Endothelial cell of umbilical vein (primary cell): ENCODE data around the gene MBD3L2. TPM values are rescaled to one million over a fixed set of nuclear protein-coding genes. Genes with fewer than 3 reads are reported as not detected.

Source experiments
- BruUV-seq: library from RNA; stranded (reverse); fragments of 400-500 nt; replicated peaks from 2 replicates; lab custom pipeline; 2021; lab: Mats Ljungman, UMichigan
- CTCF ChIA-PET: fragments of 300-600, 350-600 bp; sonication (Branson Sonifier 250); formaldehyde crosslinking; loops from one replicate; lab custom pipeline; 2021; ENCODE audit warnings: antibody characterized with exemption, inconsistent platforms; lab: Charles Lee
- POLR2A ChIA-PET: fragments of 300-600, 350-600 bp; sonication (Branson Sonifier 250); formaldehyde crosslinking; loops from one replicate; lab custom pipeline; 2021; ENCODE audit warnings: antibody characterized with exemption, inconsistent platforms; lab: Charles Lee
- DNase-seq: peaks from one replicate; pipeline ENCODE4 v3.0.0-alpha.2; 2011; ENCODE audit warnings: low read depth, low spot score
- FAIRE-seq: peaks from 2 replicates; lab custom pipeline; 2011; peaks lifted over from hg19 to GRCh38; lab: Jason Lieb, UNC
- H2AFZ ChIP-seq: 2 replicates; pipeline ENCODE4 v1.6.0; 2012; ENCODE audit warnings: low read depth, low read length, control low read depth, inconsistent platforms
- H3K27ac ChIP-seq: 2 replicates; pipeline ENCODE4 v1.5.1; 2011; ENCODE audit warnings: low read depth, mild to moderate bottlenecking, control low read depth, low read length, moderate library complexity; ENCODE audit not compliant: insufficient read depth
- H3K27me3 ChIP-seq, 2 experiments: 2 replicates each; pipeline versions ENCODE4 v1.6.0 to v1.6.1; 2011; ENCODE audit warnings: low read length in 2 of 2, mixed read lengths in 1 of 2; ENCODE audit not compliant: control insufficient read depth in 2 of 2, insufficient read depth in 2 of 2
- H3K36me3 ChIP-seq, 2 experiments: 2 replicates in 1 of 2; 3 replicates in 1 of 2; pipeline ENCODE4 v1.5.1; 2011; ENCODE audit warnings: low read length in 2 of 2, mild to moderate bottlenecking in 1 of 2, moderate library complexity in 1 of 2; ENCODE audit not compliant: control insufficient read depth in 2 of 2, insufficient read depth in 2 of 2; ENCODE audit errors: extremely low read depth in 1 of 2
- H3K4me1 ChIP-seq: 3 replicates; pipeline ENCODE4 v1.5.1; 2011; ENCODE audit warnings: mild to moderate bottlenecking, low read length; ENCODE audit not compliant: control insufficient read depth, insufficient read depth; ENCODE audit errors: extremely low read depth
- H3K4me2 ChIP-seq: 2 replicates; pipeline ENCODE4 v1.6.1; 2011; ENCODE audit warnings: low read length, control low read depth, mixed read lengths; ENCODE audit not compliant: insufficient read depth
- H3K4me3 ChIP-seq, 3 experiments: fragments of 200-600 bp in 1 of 3; sonication (generic), shearing (Covaris generic) in 1 of 3; replicated peaks in 1 of 3; 2 replicates each; pipeline ENCODE4 v1.5.1; 2011 to 2016; ENCODE audit warnings: control low read depth in 3 of 3, low read length in 3 of 3, mild to moderate bottlenecking in 2 of 3, inconsistent platforms in 1 of 3, low read depth in 1 of 3, moderate library complexity in 1 of 3; ENCODE audit not compliant: insufficient read depth in 1 of 3
- H3K79me2 ChIP-seq: 2 replicates; pipeline ENCODE4 v1.6.0; 2012; ENCODE audit warnings: low read length, inconsistent platforms; ENCODE audit not compliant: control insufficient read depth, insufficient read depth
- H3K9ac ChIP-seq: replicated peaks from 2 replicates; pipeline ENCODE3; 2011; ENCODE audit warnings: low read length, control low read depth; ENCODE audit not compliant: insufficient read depth; ENCODE audit errors: extremely low read depth
- H3K9me1 ChIP-seq: replicated peaks from 3 replicates; pipeline ENCODE4 v1.6.0; 2011; ENCODE audit warnings: mild to moderate bottlenecking, low read length; ENCODE audit not compliant: control insufficient read depth, insufficient read depth; ENCODE audit errors: extremely low read depth
- H3K9me3 ChIP-seq: replicated peaks from 2 replicates; pipeline ENCODE4 v1.5.1; 2012; ENCODE audit warnings: low read length, inconsistent platforms; ENCODE audit not compliant: control insufficient read depth, insufficient read depth
- H4K20me1 ChIP-seq: replicated peaks from 2 replicates; pipeline ENCODE3; 2011; ENCODE audit warnings: mild to moderate bottlenecking, low read length; ENCODE audit not compliant: control insufficient read depth, insufficient read depth; ENCODE audit errors: extremely low read depth
- CTCF ChIP-seq, 2 donors: IDR thresholded peaks; 1 replicate in 1 of 2; 2 replicates in 1 of 2; pipeline ENCODE4 v1.5.1; 2011; ENCODE audit warnings: low read length in 2 of 2, mild to moderate bottlenecking in 2 of 2, moderate library complexity in 2 of 2, control low read depth in 1 of 2, inconsistent platforms in 1 of 2, low read depth in 1 of 2; ENCODE audit not compliant: insufficient read depth in 1 of 2; ENCODE audit errors: extremely low read depth in 1 of 2
- EZH2 ChIP-seq: IDR thresholded peaks from 2 replicates; pipeline ENCODE4 v1.6.1; 2012; ENCODE audit warnings: borderline replicate concordance, low read depth, mild to moderate bottlenecking, moderate library complexity, low read length, inconsistent platforms; ENCODE audit not compliant: severe bottlenecking
- FOS ChIP-seq: IDR thresholded peaks from 2 replicates; pipeline ENCODE4 v1.6.1; 2011; ENCODE audit warnings: mild to moderate bottlenecking, low read length, moderate library complexity, borderline replicate concordance; ENCODE audit not compliant: insufficient read depth
- GATA2 ChIP-seq: IDR thresholded peaks from 2 replicates; pipeline ENCODE4 v1.7.0; 2011; ENCODE audit warnings: low read depth, mild to moderate bottlenecking, moderate library complexity, mixed read lengths, low read length; ENCODE audit not compliant: insufficient read length, insufficient read depth
- JUN ChIP-seq: IDR thresholded peaks from 2 replicates; pipeline ENCODE4 v1.6.1; 2011; ENCODE audit warnings: borderline replicate concordance, low read depth; ENCODE audit not compliant: insufficient read length, insufficient read depth
- MAX ChIP-seq: IDR thresholded peaks from 2 replicates; pipeline ENCODE4 v1.6.1; 2011; ENCODE audit not compliant: insufficient read depth, insufficient read length
- MYC ChIP-seq: IDR thresholded peaks from one replicate; pipeline ENCODE4 v1.6.1; 2011; ENCODE audit warnings: mild to moderate bottlenecking, low read depth, low read length
- POLR2A ChIP-seq: IDR thresholded peaks from 2 replicates; pipeline ENCODE4 v1.6.1; 2012; ENCODE audit warnings: low read depth, mild to moderate bottlenecking, control low read depth, low read length
- POLR2AphosphoS5 ChIP-seq: IDR thresholded peaks from 2 replicates; pipeline ENCODE4 v1.6.1; 2012; ENCODE audit warnings: low read depth, mild to moderate bottlenecking, control low read depth, low read length, moderate library complexity; ENCODE audit not compliant: insufficient read depth
- dilution Hi-C: fragments of 300-500 bp; cut with MboI; formaldehyde crosslinking; loops from one replicate; pipeline ENCODE4 v1.15.0; 2019; ENCODE audit warnings: low sequenced_read_pairs; ENCODE audit not compliant: extremely low pct_ligation_motif_present
- intact Hi-C: fragments of 100-400 bp; cut with micrococcal nuclease; formaldehyde crosslinking; loops from one replicate; pipeline ENCODE4 v1.10.0; 2022
- polyA plus RNA-seq, 4 experiments: library from polyadenylated mRNA; depleted of rRNA in 3 of 4; stranded (reverse) in 3 of 4; unstranded in 1 of 4; fragments of >200 nt; gene quantifications; 2 replicates each; pipeline versions ENCODE4 v1.2.1 to v1.2.3, GENCODE V29; 2011 to 2012; ENCODE audit warnings: missing spikeins in 1 of 4
- total RNA-seq: library from RNA; stranded (reverse); gene quantifications from 2 replicates; pipeline ENCODE4 v1.2.3, GENCODE V29; 2021

Gene MBD3L2
- total and polyA plus RNA-seq, 2 donors (not counting 3 experiments of a cell fraction or from before 2014, with no cell fraction given) = not detected

GRCh38 chr19:7078008-7078407, 28.9 kb downstream of the MBD3L2 start:
- no TSS peak for BruUV-seq
- Histone ChIP-seq H3K36me3 (peaks cover 36 to 51% of the 10 kb centered on the region in 2 experiments), H3K27ac (no peak overlapping the region), H3K4me2 (no peak overlapping the region), H3K27me3 (no peaks in the 10 kb centered on the region), H3K4me1 (no peaks in the 10 kb centered on the region), H3K9me1 (no peaks in the 10 kb centered on the region), H3K4me3 (no peak overlapping the region), H3K9me3 (peaks cover 27% of the 10 kb centered on the region), H3K79me2 (peaks cover 2% of the 10 kb centered on the region), H2AFZ (no peak overlapping the region), H4K20me1 (no peaks in the 10 kb centered on the region), H3K9ac (no peak overlapping the region)
- no peak for DNase-seq
- intact Hi-C loops = no loop called here
- TF ChIP-seq POLR2AphosphoS5 (no peak), CTCF (IDR thresholded peaks at IDR 0.05; ENCODE audit: extremely low read depth in 1 of 2, insufficient read depth in 1 of 2, low read depth in 1 of 2, low read length in 2 of 2) (no peak), FOS (no peak), MYC (no peak), JUN (no peak), POLR2A (no peak), MAX (no peak), EZH2 (no peak), GATA2 (no peak)
- ChIA-PET CTCF (no interaction called here), POLR2A (no interaction called here)
- dilution Hi-C loops = no loop called here
- no peak for FAIRE-seq
